ENCODE data around the gene TMEM151B. TPM values are rescaled to one million over a fixed set of nuclear protein-coding genes. Genes with fewer than 3 reads are reported as not detected.
"Not testable (repeated sequence)": the region's sequence is repeated elsewhere in the genome, so short reads cannot be mapped to it uniquely, and the experiment has no call there.

TMEM151B gene
- total RNA-seq, result not detected

DNA sequence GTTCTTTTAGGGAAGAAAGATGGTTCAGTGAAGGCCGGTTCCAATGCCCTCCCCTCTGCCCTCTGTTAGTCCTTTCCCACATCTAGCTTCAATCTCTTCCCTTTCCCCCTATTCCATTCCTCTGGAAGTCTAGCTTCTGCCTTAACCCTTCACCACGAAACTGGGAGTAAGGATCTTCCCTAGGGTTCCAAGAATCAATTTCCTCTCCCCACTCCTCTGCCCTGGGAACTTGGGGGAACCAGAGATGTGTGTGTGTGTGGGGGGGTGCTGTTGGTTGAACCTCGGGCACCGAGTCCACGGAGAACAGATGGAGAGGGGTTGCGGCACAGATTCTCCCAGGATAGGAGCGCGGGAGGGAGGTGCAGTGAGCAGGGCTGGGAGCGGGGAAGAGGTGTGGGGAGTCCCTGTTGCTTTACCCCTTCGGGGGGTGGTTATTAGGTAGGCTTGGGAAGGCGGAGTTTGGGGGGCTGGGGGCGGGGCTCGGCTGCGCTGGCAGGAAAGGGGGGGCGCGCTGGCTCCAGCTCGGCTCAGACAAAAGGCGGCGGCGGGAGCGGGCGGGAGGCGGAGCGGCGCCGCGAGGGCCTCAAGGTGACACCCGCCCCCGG is at the start of gene TMEM151B:
Gene TMEM151B (plus strand): TSS at position 530 of the 605 bp plus-strand sequence. CDS start 293 bp downstream, outside the sequence.
- no peak for ATAC-seq
- DNase-seq (ENCODE audit: low spot score), result no peak

DNA sequence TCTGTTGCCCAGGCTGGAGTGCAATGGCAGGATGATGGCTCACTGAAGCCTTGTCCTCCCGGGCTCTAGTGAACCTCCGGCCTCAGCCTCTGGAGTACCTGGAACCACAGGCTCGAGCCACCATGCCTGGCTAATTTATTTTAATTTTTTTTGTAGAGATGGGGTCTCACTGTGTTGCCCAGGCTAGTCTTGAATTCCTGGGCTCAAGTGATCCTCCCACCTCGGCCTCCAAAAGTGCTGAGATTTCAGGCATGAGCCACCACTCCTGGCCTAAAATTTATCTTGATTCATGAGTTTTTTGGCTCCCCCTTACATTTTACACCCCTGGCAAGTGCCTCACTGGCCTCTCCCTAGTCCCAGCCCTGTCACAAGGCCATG is 49.3 kb upstream of the TMEM151B start:
- ATAC-seq, result no peak
- DNase-seq (ENCODE audit: low spot score), result no peak

DNA sequence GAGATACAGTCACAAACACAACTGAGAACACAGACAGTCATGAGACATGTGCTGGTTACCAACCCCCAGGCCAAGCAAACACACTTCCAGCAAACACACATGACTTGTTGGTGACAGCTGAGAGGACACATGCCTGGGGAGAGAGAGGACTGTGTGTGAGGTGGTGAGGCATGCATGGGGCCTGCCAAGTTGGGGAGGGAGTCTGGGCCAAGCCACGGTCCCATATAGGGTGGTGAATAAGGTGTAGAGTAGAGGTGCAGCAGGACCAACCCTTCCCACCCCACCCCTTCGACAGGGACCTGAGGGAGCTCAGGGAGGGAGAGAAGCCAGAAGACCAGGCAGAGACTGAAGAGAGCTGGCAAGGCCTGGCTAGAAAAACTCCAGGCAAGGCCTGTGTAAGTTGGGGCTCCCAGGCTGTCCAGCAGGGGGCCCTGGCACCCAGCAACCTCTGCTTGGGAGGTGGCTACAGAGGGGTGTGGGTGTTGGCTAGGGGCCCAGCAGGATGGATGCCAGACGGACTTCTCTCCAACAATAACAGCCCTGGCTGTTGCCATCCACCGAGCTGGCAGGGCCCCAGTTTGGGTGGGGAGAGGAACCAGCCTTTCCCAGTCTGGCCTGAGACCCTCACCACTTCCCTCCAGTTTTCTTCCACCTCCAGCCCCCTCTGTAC is 48.8 kb upstream of the TMEM151B start:
- DNase-seq (ENCODE audit: low spot score), result peak; percentile 97
- ATAC-seq, result peak; percentile 58

DNA sequence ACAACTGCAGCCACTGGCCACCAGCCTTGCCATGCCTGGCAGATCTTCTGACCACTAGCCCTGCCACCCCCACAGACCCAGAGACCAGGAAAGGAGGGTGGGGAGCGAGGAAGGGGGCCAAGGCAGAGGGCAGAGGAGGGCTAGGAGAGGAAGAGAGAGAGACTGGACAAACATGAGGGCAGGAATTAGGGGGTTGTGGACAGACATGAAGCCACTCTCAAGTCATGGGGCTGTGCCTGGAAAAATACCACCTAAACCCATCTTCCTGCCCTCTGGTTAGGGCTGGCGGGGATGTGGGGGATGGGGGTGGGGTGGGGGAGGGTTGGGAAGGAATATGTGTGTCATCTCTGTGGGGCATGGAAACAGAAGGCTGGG is 48.3 kb upstream of the TMEM151B start:
- ATAC-seq, result no peak
- no peak for DNase-seq (ENCODE audit: low spot score)

DNA sequence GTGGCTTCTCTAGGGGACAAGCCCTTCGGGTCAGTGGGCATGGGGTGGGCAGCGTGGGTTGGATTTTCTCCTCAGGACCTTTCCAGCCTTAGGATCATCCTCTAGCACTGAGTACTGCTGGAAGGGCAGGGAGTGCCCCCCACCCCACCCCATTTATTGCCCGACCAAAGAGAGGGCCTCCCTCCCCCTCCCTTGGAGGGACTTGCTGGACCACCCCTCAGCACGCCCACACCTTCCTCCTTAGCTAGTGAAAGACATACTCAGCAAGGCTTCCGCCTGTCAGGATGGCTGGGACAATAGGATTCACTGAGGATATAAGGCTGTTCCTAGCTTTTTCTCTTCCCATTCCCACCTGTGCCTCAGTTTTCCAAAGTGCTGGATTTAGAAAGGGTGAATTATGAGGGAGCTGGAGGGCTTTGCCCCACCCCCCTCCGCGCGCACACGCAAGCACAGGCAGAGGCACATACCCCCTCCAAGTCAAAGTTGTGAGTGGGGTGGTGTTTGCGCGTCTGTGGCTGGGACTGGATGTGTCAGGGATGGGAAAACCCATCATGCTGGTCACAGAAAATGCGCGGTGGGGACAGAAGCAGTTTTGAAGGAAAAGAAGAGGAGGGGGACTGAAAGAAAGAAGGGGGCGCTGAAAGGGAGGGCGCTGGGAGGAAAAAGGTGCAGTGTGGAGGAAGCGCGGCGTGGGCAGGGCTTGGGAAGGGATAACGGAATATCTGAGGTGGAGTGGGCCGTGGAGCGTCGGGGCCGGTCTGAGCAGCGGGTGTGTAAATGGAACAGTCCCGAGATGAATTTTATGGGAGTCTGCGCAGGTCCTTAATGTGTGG is 47.5 kb upstream of the TMEM151B start:
- no peak for DNase-seq (ENCODE audit: low spot score)

DNA sequence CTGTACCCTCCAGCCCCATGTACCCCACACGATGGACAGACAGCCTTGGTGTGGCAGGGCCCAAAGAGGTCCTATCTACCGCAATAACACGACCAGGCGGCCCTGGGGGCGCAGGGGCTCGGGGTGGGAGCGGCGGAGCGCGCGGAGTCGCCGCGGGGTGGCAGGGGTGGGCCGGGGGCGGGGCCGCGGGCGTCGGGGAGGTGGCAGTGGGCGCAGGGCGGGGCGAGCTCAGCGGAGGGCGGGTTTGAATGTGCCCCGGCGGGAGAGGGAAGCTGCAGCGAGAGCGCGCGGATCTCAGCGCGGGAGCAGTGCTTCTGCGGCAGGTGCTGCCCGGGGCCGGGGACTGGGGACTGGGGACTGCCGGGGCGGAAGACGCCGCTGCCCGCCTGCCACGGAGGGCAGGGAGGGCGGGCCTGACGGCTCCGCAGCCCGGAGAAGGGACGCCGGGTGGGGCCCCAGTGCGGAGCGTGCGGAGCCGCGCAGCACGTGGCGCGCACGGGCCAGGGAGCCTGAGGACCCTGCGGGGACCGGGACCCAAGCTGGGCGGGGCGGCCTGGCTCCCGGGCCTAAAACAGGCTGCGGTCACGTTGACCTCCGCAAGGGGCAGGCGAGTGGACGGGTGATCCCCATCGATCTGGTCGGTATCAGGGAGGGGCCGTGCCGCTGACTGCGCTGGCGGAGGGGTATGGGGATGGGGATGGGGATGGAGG is 46.8 kb upstream of the TMEM151B start, which contains the start of gene SLC29A1:
Gene SLC29A1 (plus strand): TSS at position 277 of the 710 bp plus-strand sequence. CDS start 3,719 bp downstream, outside the sequence.
- ATAC-seq, result peak; percentile 61
- peak; percentile 85 for DNase-seq (ENCODE audit: low spot score)

More for the DNA sequence above, 47.5 kb upstream of the TMEM151B start:
- ATAC-seq, result no peak

DNA sequence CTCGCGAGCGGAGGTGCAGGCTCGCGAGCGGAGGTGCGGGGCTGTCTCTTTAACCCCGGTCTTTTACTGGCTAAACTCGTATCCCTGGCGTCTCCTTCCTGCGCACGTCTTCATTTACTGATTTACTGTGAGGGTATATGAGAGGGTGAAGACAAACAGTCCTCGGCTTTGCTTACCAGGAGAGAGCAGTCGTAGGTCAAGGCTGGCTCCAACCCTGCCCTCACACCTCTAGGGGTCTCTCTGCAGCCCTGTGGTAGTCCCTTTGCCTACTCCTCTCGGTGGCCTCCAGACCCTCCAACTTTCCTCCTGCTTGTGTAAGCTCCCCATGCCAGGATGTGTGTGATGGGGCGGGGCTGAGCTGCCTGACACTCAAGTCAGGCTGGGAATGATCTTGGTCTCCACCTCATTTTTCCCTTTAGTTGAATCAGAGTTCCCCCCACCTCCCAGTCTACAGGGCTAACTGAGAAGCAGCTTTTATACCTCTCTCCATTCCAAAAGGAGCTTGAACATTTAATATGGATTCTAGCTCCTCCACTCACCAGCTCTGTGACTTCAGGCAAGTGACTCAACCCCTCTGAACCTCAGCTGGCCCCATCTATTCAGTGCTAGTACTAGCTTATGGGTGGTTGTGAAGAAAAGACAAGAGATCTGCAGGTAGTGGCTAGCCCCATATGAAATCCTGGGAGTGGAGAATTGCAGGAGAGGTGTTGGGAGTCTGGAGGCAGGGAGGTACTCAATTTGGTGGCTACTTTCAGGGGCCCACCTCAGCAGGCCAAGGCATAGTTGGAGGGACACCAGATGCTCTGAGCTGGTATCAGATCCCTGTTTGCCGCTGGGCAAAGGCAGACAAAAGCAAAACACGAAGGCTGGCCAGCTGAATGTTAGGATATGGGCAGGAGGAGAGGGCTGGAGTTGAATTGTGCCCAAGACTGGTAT is 46.0 kb upstream of the TMEM151B start:
- DNase-seq (ENCODE audit: low spot score), result no peak
- ATAC-seq, result no peak

DNA sequence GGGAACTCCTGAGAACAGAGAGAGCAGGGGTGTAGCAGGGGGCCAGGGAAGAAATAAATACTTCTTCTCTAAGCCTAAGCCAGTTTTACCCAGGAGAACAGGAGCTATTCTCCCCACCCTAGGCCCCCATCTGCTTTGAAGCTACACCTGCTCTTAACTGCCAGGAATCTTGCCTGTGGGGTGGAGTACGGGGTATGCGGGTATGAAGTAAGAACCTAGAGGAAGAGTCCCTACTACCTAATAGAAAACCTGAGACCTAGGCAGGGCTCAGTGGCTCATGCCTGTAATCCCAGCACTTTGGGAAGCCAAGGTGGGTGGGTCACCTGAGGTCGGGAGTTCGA is 45.3 kb upstream of the TMEM151B start:
- ATAC-seq (no peak), DNase-seq (ENCODE audit: low spot score) (no peak)

DNA sequence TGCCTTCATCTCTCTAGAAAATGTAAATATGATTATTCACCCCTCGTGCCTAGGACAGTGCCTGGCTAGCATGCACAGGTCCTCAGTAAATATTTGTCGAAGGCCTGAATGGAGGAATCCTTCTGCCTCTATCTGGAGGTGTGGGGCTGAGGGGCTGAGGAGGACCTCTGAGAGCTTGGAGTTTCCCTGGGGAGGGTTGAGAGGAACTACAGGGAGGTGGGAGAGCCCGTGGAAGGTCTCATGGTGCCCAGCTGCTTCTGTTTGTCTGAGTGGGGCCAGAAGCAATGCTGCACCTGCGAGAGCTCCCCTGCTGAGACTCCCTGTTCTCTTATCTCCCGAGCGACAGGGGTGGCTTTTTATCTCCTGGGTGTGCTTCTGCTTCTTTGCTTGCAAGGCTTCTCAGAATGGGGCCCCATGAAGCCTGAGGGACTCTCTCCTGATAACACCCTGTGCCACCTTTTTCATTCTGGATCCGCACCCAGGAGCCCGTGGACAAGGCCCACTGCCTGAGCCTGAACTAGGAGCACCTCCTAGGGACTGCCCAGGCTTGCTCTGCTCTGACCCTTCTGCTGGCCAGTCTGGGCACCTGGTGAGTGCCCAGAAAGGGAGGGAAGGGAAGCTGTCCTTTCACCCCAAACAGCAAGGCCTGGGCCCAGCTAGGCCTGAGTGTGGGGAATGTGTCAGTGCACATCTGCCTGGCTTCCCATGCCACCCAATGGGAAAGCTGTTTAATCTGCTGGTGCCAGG is 44.5 kb upstream of the TMEM151B start:
- DNase-seq (ENCODE audit: low spot score), result peak; percentile 74
- peak; percentile 43 for ATAC-seq

DNA sequence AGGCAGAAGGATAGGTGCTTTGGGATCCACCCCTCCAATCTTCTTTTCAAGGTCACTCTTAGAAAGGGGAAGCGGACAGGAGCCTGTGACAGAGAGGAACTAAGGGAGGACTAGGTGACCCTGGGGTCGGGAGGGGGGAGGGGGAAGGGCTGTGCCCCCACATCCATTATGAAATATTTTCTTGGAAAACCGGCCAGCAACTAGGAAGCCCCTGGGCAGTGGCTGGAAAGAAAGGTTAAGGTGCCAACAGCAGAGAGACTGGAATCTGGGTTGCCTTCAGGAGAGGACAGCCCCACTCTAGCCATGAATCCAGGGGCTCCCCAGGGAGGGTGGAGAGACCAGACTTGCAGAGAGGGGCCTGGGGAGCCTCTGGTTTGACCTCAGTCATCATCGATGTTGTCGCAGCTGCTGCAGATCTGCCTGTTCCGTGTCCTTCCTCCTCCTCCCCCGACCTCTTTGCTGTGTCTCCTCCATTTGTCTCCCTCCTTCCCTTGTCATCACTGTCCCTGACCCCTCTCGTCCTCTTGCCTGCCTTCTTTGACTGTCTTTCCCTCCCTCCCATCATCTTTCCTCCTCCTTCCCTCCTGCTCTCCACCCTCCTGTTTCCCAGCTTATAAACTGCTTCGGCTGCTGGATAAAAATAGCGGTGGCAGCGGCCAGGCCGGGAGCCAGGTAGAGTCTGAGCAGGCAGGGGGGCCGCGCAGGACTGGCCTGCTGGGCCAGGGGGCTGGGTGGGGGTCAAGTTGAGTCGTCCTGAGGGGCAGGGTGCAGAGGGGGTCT is 43.7 kb upstream of the TMEM151B start:
- ATAC-seq, result no peak
- DNase-seq (ENCODE audit: low spot score), result no peak

DNA sequence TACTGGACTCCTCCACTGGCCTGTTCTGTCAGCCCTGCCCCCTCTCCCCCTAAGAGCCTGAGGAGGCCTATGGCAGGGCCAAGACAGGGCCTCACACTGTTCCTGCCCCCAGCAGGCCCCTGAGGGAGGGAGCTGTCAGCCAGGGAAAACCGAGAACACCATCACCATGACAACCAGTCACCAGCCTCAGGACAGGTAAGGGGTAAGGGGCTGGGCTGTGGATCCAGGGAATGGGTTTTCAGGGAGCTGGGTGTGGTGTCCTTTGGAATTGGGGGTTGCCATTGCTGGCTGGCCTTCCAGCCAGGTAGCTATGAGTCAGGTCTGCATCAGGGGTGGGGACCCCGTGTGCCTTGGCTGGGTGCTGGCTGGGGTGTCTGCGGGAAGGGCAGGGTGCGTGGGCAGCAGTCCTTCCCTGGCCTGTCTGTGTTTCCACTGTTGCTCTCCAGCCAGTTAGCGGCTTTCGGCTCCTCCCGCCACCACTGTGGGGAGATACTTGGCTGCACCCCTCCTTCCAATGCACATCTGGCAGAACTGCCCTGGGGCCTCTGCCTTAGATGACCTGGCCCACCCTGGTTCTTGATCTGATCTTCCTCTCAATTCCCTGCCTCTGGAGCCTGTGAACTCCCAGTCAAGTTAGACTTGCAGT is 43.0 kb upstream of the TMEM151B start:
- ATAC-seq (no peak), DNase-seq (ENCODE audit: low spot score) (no peak)

DNA sequence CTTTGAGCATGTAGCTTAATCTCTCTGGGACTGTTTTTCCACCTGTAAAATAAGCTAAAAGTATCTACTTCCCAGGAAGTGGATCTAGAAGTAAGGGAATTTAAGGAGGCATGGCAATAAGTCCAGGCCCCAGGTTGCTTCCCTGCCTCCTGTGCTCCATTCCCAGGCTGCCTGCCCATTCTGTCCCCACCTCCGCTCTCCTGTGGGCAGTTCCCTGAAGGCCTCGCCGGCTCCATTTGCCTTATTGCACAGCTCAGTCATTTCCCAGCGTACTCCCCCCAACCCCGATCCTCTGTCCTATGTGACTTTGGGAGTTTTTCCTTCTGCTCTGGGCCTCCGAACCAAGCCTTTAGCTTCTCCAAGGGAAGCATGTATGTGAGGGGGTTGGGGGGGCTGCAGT is 42.2 kb upstream of the TMEM151B start:
- no peak for ATAC-seq
- DNase-seq (ENCODE audit: low spot score), result no peak

DNA sequence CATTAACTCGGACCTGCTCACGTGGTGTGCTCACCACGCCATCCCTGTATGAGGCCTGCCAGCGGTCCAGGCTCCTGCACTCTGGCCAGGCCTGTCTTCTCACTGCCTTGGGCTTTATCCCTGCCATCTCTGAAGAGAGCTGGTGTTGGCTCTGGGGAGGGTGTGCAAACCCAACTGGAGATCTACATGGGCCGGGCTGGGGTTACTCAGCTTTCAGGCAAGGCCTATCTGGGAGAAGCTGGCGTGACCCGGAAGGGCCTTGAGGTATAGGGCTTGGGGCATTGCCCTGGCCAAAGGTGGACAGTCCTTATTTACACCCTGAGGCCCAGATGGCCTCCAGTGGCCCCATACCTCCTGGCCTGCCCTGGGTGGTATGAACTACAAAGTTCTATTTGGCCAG is 41.8 kb upstream of the TMEM151B start:
- DNase-seq (ENCODE audit: low spot score) (peak; percentile 85), ATAC-seq (peak; percentile 59)

DNA sequence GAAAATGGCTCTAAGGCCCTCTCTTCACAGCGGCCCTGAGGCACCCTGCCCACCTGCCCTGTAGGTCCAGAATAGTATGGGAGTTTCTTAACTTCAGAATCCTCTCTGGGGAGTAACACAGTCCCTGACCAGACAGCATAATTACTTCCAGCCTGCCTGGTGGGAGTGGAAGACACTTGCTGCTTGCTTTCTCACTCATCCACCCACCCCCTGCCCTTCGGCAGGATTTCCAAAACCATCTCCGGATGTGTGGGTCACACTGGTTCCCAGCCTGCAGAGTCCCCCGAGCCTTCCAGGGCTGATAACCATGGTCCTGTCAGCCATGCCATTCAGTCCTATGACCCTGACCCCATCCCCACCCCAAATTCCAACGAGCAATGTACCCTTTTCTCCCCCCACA is 41.4 kb upstream of the TMEM151B start:
- ATAC-seq (no peak), DNase-seq (ENCODE audit: low spot score) (no peak)

DNA sequence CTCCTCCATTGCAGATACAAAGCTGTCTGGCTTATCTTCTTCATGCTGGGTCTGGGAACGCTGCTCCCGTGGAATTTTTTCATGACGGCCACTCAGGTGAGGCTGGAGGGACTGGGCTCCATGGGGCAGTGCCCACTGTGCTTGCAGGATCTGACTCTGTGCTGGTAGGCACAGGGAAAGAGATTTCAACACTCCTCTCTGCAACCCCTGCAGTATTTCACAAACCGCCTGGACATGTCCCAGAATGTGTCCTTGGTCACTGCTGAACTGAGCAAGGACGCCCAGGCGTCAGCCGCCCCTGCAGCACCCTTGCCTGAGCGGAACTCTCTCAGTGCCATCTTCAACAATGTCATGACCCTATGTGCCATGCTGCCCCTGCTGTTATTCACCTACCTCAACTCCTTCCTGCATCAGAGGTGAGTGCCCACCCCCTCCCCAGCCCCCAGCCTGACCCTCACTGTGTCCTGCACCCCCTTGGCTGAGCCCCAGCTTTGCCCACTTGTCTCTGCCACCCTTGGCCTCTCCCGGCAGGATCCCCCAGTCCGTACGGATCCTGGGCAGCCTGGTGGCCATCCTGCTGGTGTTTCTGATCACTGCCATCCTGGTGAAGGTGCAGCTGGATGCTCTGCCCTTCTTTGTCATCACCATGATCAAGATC is 40.7 kb upstream of the TMEM151B start:
- DNase-seq (ENCODE audit: low spot score), result peak; percentile 93
- peak; percentile 54 for ATAC-seq

DNA sequence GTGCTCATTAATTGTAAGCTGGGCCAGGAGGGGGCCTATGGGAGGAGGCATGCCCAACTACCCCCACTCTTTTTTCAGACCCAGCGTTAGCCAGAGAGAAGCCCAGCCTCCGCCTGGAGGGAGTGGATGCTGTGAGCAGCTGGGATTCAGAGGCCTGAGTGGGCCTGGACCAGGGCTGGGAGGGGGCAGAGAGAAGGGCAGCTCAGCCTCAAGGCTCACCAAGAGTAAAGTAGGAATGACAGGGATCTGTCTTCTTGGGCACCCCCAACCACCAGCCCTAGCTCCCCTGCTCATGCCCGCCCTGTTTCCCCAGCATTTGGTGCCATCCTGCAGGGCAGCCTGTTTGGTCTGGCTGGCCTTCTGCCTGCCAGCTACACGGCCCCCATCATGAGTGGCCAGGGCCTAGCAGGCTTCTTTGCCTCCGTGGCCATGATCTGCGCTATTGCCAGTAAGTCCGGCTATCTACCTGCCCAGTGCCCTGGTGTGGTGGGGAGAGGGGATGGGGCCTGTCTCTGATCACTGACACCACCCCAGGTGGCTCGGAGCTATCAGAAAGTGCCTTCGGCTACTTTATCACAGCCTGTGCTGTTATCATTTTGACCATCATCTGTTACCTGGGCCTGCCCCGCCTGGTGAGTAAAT is 40.1 kb upstream of the TMEM151B start:
- no peak for DNase-seq (ENCODE audit: low spot score)
- ATAC-seq, result no peak

DNA sequence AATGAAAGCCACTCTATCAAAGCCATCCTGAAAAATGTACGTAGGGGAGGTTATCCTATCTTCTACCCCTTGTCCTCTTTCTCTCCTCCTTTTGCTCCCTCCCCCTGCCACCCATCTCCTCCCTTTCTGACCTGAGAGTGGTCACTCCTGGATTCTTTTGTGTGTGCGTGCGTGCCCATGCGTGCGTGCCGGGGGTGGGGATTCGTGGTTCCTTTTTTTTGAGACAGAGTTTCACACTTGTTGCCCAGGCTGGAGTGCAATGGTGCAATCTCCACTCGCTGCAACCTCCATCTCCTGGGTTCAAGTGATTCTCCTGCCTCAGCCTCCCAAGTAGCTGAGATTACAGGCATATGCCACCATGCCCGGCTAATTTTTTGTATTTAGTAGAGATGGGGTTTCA is 38.8 kb upstream of the TMEM151B start:
- ATAC-seq; DNase-seq (ENCODE audit: low spot score): not testable (repeated sequence)
